ENCODE results near the gene GALNT10. TPM values are rescaled to one million over a fixed set of nuclear protein-coding genes. Genes with fewer than 3 reads are reported as not detected.

GALNT10 gene
- total and polyA plus RNA-seq, 2 of the 4 experiments (the other 2 are of a cell fraction): 46.2 to 67.0 TPM

DNA sequence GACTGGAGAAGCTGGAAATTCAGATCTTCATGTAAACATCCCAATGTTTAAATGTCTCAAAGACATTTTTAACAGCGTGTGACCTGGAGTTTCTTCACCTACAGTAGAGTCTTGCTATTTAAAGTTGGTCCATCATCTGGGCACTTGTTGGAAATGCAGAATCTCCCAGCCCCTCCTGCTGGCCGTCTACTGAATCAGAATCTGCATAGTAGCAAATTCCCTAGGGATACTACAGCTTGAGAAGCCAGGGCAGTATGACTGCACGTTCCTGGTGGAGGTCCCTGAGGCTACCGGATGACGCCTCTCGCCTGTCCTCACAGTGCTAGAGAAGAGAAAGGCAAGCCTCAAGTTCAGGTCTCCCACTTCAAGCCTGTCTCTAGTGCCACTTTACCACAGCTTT, 271.0 kb downstream of the GALNT10 start:
- Histone ChIP-seq H4K8ac (ENCODE audit: low read depth in 2 of 2, low read length in 2 of 2) (no peak overlapping the region), H3K36me3 (ENCODE audit: control insufficient read depth, insufficient read depth, low read length) (peaks cover 10% of the 10 kb centered on the region), H2BK120ac (ENCODE audit: low read depth, low read length) (no peak overlapping the region), H2AK5ac (ENCODE audit: low read depth, low read length) (no peak overlapping the region), H2AK9ac (replicated peaks; ENCODE audit: low read depth, low read length, poor library complexity) (no peak overlapping the region), H4K91ac (ENCODE audit: insufficient read depth, low read depth, low read length) (no peak overlapping the region), H3K4me2 (ENCODE audit: low read depth, low read length) (no peak overlapping the region), H3K9me3 (ENCODE audit: control insufficient read depth, insufficient read depth, low read length) (no peaks in the 10 kb centered on the region), H3K4me1 (ENCODE audit: control insufficient read depth, insufficient read depth, low read length) (peaks cover under 1% of the 10 kb centered on the region; the same call in 1 of the 2 replicates), H3K79me1 (ENCODE audit: low read depth in 1 of 2, low read length in 2 of 2) (no peaks in the 10 kb centered on the region), H3K9ac (ENCODE audit: low read depth, low read length) (no peak overlapping the region), H2BK15ac (ENCODE audit: low read depth, low read length) (no peak overlapping the region), H3K27me3 (ENCODE audit: control insufficient read depth, insufficient read depth, low read length) (no peaks in the 10 kb centered on the region), H3K4ac (ENCODE audit: low read depth, low read length) (no peak overlapping the region), H3K23ac (ENCODE audit: low read depth, low read length) (no peak overlapping the region), H2AFZ (replicated peaks; ENCODE audit: low read length, poor library complexity) (no peak overlapping the region), H3K56ac (ENCODE audit: extremely low read depth, insufficient read depth, low read length) (no peak overlapping the region), H3K18ac (ENCODE audit: low read depth, low read length) (no peak overlapping the region), H2BK20ac (ENCODE audit: low read depth, low read length) (no peak overlapping the region), H4K20me1 (ENCODE audit: insufficient read depth, low read length) (no peaks in the 10 kb centered on the region), H4K5ac (ENCODE audit: low read depth, low read length) (no peak overlapping the region), H3K27ac (ENCODE audit: insufficient read depth, low read length) (no peak overlapping the region), H3K9me1 (ENCODE audit: insufficient read depth, low read length) (no peaks in the 10 kb centered on the region), H2BK5ac (ENCODE audit: low read depth, low read length, poor library complexity, severe bottlenecking) (no peak overlapping the region), H3K4me3 (ENCODE audit: insufficient read depth, low read depth, low read length) (no peak overlapping the region), H3K14ac (replicated peaks; ENCODE audit: low read depth, low read length) (no peak overlapping the region)
- BruUV-seq (replicated peaks): no TSS peak
- peak; percentile 34 for DNase-seq
- ChIA-PET CTCF (interaction anchor here (0.5 to 1.3 kb wide), 3 partner anchors 9 to 170 kb away, joined by 4 to 5 read pairs (median 4); no protein-coding TSS in a partner anchor), POLR2A (ENCODE audit: unreplicated experiment) (no interaction called here)
- in situ Hi-C loops (cut with MboI; ENCODE audit: low sequenced_read_pairs) (loop anchor here (25.0 kb wide), 1 partner anchor 351 kb away; no protein-coding TSS in a partner anchor), dilution Hi-C loops (cut with HindIII; ENCODE audit: low sequenced_read_pairs, unreplicated experiment) (no loop called here), intact Hi-C loops (cut with micrococcal nuclease) (loop anchor here (5.0 kb wide), 1 partner anchor 489 kb away; no protein-coding TSS in a partner anchor)
- TF ChIP-seq RAD21 (IDR thresholded peaks at IDR 0.05; ENCODE audit: low read length) (no peak; the same call in 1 of the 2 replicates), CHD1 (IDR thresholded peaks at IDR 0.05; ENCODE audit: low read depth, low read length) (no peak), SMC3 (IDR thresholded peaks at IDR 0.05; ENCODE audit: low read depth, low read length) (peak; percentile 37; the same call in 1 of the 2 replicates)
- TF ChIP-seq, protein P1, sequence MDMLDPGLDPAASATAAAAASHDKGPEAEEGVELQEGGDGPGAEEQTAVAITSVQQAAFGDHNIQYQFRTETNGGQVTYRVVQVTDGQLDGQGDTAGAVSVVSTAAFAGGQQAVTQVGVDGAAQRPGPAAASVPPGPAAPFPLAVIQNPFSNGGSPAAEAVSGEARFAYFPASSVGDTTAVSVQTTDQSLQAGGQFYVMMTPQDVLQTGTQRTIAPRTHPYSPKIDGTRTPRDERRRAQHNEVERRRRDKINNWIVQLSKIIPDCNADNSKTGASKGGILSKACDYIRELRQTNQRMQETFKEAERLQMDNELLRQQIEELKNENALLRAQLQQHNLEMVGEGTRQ (IDR thresholded peaks at IDR 0.05; ENCODE audit: low read depth, low read length): no peak
- TF ChIP-seq, protein P2, sequence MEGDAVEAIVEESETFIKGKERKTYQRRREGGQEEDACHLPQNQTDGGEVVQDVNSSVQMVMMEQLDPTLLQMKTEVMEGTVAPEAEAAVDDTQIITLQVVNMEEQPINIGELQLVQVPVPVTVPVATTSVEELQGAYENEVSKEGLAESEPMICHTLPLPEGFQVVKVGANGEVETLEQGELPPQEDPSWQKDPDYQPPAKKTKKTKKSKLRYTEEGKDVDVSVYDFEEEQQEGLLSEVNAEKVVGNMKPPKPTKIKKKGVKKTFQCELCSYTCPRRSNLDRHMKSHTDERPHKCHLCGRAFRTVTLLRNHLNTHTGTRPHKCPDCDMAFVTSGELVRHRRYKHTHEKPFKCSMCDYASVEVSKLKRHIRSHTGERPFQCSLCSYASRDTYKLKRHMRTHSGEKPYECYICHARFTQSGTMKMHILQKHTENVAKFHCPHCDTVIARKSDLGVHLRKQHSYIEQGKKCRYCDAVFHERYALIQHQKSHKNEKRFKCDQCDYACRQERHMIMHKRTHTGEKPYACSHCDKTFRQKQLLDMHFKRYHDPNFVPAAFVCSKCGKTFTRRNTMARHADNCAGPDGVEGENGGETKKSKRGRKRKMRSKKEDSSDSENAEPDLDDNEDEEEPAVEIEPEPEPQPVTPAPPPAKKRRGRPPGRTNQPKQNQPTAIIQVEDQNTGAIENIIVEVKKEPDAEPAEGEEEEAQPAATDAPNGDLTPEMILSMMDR (conservative IDR thresholded peaks at IDR 0.05; ENCODE audit: low read depth, low read length): peak; percentile 35
- peak; percentile 62 for ATAC-seq (ENCODE audit: low read depth)
- WGBS, 2 experiments (ENCODE audit: extremely low coverage in 2 of 2, insufficient read length in 1 of 2): 100% methylated on average over 1 of the region's 6 CpGs; no CpG with 5 or more reads in 1 of the 2 experiments

All from IMR-90 (cell line).